Calu3 (cell line): ENCODE measurements around the gene ERH. TPM values are rescaled to one million over a fixed set of nuclear protein-coding genes. Genes with fewer than 3 reads are reported as not detected.
A peak's percentile ranks its signal among the peaks of the same experiment; 100 is the strongest.

ENCODE experiments used
- BruUV-seq: library from RNA; stranded (reverse); fragments of 400-500 nt; replicated peaks from 2 replicates; lab custom pipeline; 2021; lab: Mats Ljungman, UMichigan
- CTCF ChIA-PET: fragments of 300-600 bp; sonication (Branson Sonifier 250); formaldehyde crosslinking; loops from one replicate; lab custom pipeline; 2022; ENCODE audit warnings: antibody characterized with exemption; lab: Charles Lee
- DNase-seq: peaks from one replicate; pipeline ENCODE4 v3.0.0; 2022
- H3K27ac Mint-ChIP-seq: one replicate; pipeline ENCODE4 v1.8.0; 2022; ENCODE audit warnings: mixed read lengths; ENCODE audit not compliant: unreplicated experiment
- H3K27me3 Mint-ChIP-seq: one replicate; pipeline ENCODE4 v1.8.0; 2022; ENCODE audit warnings: mixed read lengths; ENCODE audit not compliant: unreplicated experiment
- H3K36me3 Mint-ChIP-seq: one replicate; pipeline ENCODE4 v1.8.0; 2022; ENCODE audit warnings: mild to moderate bottlenecking, moderate library complexity, mixed read lengths; ENCODE audit not compliant: insufficient read depth, unreplicated experiment
- H3K4me1 Mint-ChIP-seq: one replicate; pipeline ENCODE4 v1.8.0; 2022; ENCODE audit warnings: mild to moderate bottlenecking, low read depth, mixed read lengths; ENCODE audit not compliant: unreplicated experiment
- H3K4me3 Mint-ChIP-seq: one replicate; pipeline ENCODE4 v1.8.0; 2022; ENCODE audit warnings: mild to moderate bottlenecking, low read depth, moderate library complexity, mixed read lengths; ENCODE audit not compliant: unreplicated experiment
- H3K9me3 Mint-ChIP-seq: one replicate; pipeline ENCODE4 v1.8.0; 2022; ENCODE audit warnings: low read depth, mixed read lengths; ENCODE audit not compliant: unreplicated experiment
- CTCF ChIP-seq: fragments of 200-600 bp; IDR thresholded peaks from one replicate; pipeline ENCODE4 v1.8.0; 2022; ENCODE audit warnings: antibody characterized with exemption; ENCODE audit not compliant: unreplicated experiment
- intact Hi-C: fragments of 100-400 bp; cut with micrococcal nuclease; formaldehyde crosslinking; loops from one replicate; pipeline ENCODE4 v1.10.0; 2022; ENCODE audit not compliant: unreplicated experiment
- total RNA-seq: library from RNA; stranded (reverse); gene quantifications from 2 replicates; pipeline ENCODE4 v1.2.3, GENCODE V29; 2022

Gene ERH
- total RNA-seq, 1 experiment from 2014 or later = 343 TPM

- DNase-seq = no peak
- BruUV-seq = no TSS peak
- CTCF ChIA-PET = no interaction called here
- H3K4me1 Mint-ChIP-seq = no peaks in the 10 kb centered on the region
- no peak for TF ChIP-seq CTCF
- peaks cover 24% of the 10 kb centered on the region for H3K27me3 Mint-ChIP-seq
- intact Hi-C loops = no loop called here
- H3K9me3 Mint-ChIP-seq = no peaks in the 10 kb centered on the region
- H3K36me3 Mint-ChIP-seq = no peaks in the 10 kb centered on the region
- no peak overlapping the region for H3K27ac Mint-ChIP-seq
- H3K4me3 Mint-ChIP-seq = no peak overlapping the region
Observed at GRCh38 chr14:69350892-69351291, 47.2 kb downstream of the ERH start.

- Mint-ChIP-seq H3K27me3 (peaks cover 24% of the 10 kb centered on the region), H3K4me1 (peaks cover under 1% of the 10 kb centered on the region), H3K9me3 (no peaks in the 10 kb centered on the region), H3K36me3 (no peaks in the 10 kb centered on the region), H3K27ac (no peak overlapping the region), H3K4me3 (no peak overlapping the region)
- TF ChIP-seq CTCF = no peak
- BruUV-seq = no TSS peak
- intact Hi-C loops = no loop called here
- CTCF ChIA-PET = no interaction called here
- DNase-seq = no peak
Observed at GRCh38 chr14:69349091-69349777, 48.9 kb downstream of the ERH start.

GRCh38 chr14:69346710-69347109 is 51.4 kb downstream of the ERH start:
- Mint-ChIP-seq H3K4me3 (no peak overlapping the region), H3K27ac (no peak overlapping the region), H3K9me3 (no peaks in the 10 kb centered on the region), H3K27me3 (peaks cover 11% of the 10 kb centered on the region), H3K36me3 (no peaks in the 10 kb centered on the region), H3K4me1 (peaks cover 19% of the 10 kb centered on the region)
- DNase-seq = peak; percentile 70
- peak; percentile 57 for TF ChIP-seq CTCF
- CTCF ChIA-PET = interaction anchor here (0.5 to 1.5 kb wide), 6 partner anchors 49 to 1630 kb away, joined by 3 to 5 read pairs (median 3); no protein-coding TSS in a partner anchor
- intact Hi-C loops = no loop called here
- no TSS peak for BruUV-seq

- no peaks in the 10 kb centered on the region for H3K9me3 Mint-ChIP-seq
Observed at GRCh38 chr14:69345402-69345801, 52.7 kb downstream of the ERH start.

More at GRCh38 chr14:69345402-69345801, 52.7 kb downstream of the ERH start:
- intact Hi-C loops = no loop called here
- CTCF ChIA-PET = interaction anchor here (0.5 kb wide), 1 partner anchor 84 kb away, joined by 5 read pairs; no protein-coding TSS in a partner anchor
- peaks cover 19% of the 10 kb centered on the region for H3K4me1 Mint-ChIP-seq
- no peak overlapping the region for H3K4me3 Mint-ChIP-seq
- H3K27ac Mint-ChIP-seq = no peak overlapping the region
- DNase-seq = no peak
- H3K36me3 Mint-ChIP-seq = no peaks in the 10 kb centered on the region
- peaks cover 2% of the 10 kb centered on the region for H3K27me3 Mint-ChIP-seq
- BruUV-seq = no TSS peak
- no peak for TF ChIP-seq CTCF
